Loucy (cell line): ENCODE measurements around the gene KCMF1.

ENCODE experiments used
- H2AFZ ChIP-seq: fragments of 200-600 bp; sonication (generic); 2 replicates; pipeline ENCODE4 v1.6.0; 2016; ENCODE audit warnings: antibody characterized with exemption, mild to moderate bottlenecking, low read length, moderate library complexity
- H3F3A ChIP-seq: fragments of 200-600 bp; 2 replicates; pipeline ENCODE4 v1.6.0; 2016; ENCODE audit warnings: antibody characterized with exemption, low read depth, mild to moderate bottlenecking
- H3K27me3 ChIP-seq: fragments of 200-600 bp; sonication (generic); 2 replicates; pipeline ENCODE4 v1.6.1; 2014; ENCODE audit warnings: low read length, mild to moderate bottlenecking; ENCODE audit not compliant: insufficient read depth, poor library complexity, severe bottlenecking
- H3K36me3 ChIP-seq: fragments of 200-600 bp; sonication (generic); 2 replicates; pipeline ENCODE4 v1.6.1; 2016; ENCODE audit warnings: low read length; ENCODE audit not compliant: insufficient read depth
- H3K4me1 ChIP-seq: fragments of 200-600 bp; sonication (generic); 2 replicates; pipeline ENCODE4 v1.5.1; 2014; ENCODE audit warnings: low read length, mild to moderate bottlenecking; ENCODE audit not compliant: insufficient read depth, poor library complexity, severe bottlenecking
- H3K4me2 ChIP-seq: fragments of 200-600 bp; sonication (generic); 2 replicates; pipeline ENCODE4 v1.6.0; 2014; ENCODE audit warnings: antibody characterized with exemption, low read length, low read depth, mild to moderate bottlenecking; ENCODE audit not compliant: poor library complexity, severe bottlenecking
- H3K4me3 ChIP-seq: fragments of 200-600 bp; sonication (generic); 2 replicates; pipeline ENCODE4 v1.5.1; 2014; ENCODE audit warnings: low read length, mild to moderate bottlenecking, mixed read lengths; ENCODE audit not compliant: poor library complexity, severe bottlenecking
- H3K79me2 ChIP-seq: fragments of 200-600 bp; sonication (generic); 2 replicates; pipeline ENCODE4 v1.6.1; 2014; ENCODE audit warnings: low read length; ENCODE audit not compliant: insufficient read depth
- H3K9ac ChIP-seq: fragments of 200-600 bp; sonication (generic); 2 replicates; pipeline ENCODE4 v1.6.0; 2014; ENCODE audit warnings: mild to moderate bottlenecking, low read depth, low read length, moderate library complexity; ENCODE audit not compliant: poor library complexity, severe bottlenecking
- H3K9me2 ChIP-seq: fragments of 200-600 bp; sonication (generic); replicated peaks from 2 replicates; pipeline ENCODE4 v1.6.1; 2016; ENCODE audit warnings: low read depth, low read length, mixed read lengths
- H3K9me3 ChIP-seq: fragments of 200-600 bp; sonication (generic); 2 replicates; pipeline ENCODE4 v1.6.1; 2014; ENCODE audit warnings: mild to moderate bottlenecking, antibody characterized with exemption, low read length, low read depth; ENCODE audit not compliant: insufficient read depth
- H4K20me1 ChIP-seq: fragments of 200-600 bp; sonication (generic); 2 replicates; pipeline ENCODE4 v1.6.0; 2014; ENCODE audit warnings: antibody characterized with exemption, low read length, mild to moderate bottlenecking; ENCODE audit not compliant: insufficient read depth, poor library complexity, severe bottlenecking
- EZH2phosphoT487 ChIP-seq: fragments of 200-600 bp; IDR thresholded peaks from 2 replicates; pipeline ENCODE4 v1.6.1; 2018; ENCODE audit warnings: antibody characterized with exemption, mild to moderate bottlenecking, moderate library complexity, borderline replicate concordance
- TF ChIP-seq, protein P1 (sequence below): fragments of 200-600 bp; sonication (generic); conservative IDR thresholded peaks from 2 replicates; pipeline ENCODE4 v1.5.1; 2014; ENCODE audit warnings: mild to moderate bottlenecking, antibody characterized with exemption, low read length

KCMF1 gene

DNA sequence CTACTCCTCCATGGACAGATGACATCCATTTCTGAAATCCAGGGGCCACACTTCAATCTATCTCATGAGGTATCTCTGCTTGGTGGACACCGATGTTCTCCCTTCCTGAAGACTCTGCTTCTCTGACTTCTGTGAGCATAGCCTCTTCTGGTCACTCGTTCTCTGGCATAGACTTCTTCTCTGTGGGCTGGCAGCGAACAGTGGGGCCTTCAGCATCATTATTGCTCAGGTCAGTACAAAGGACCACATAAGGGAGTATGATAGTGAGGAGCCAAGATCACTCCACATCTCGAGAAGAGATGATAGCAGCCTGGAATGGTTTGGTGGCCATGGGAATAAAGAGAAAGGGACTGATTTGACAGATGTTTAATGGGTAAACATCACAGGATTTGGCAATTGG, 8.0 kb upstream of the KCMF1 start:
- no peaks in the 10 kb centered on the region for H3K36me3 ChIP-seq
- H4K20me1 ChIP-seq = peaks cover 1% of the 10 kb centered on the region
- H3K4me2 ChIP-seq = no peak overlapping the region
- H3K9me2 ChIP-seq = no peaks in the 10 kb centered on the region
- H3F3A ChIP-seq = no peaks in the 10 kb centered on the region
- peaks cover 2% of the 10 kb centered on the region; the same call in 1 of the 2 replicates for H3K79me2 ChIP-seq
- no peak overlapping the region for H3K9ac ChIP-seq
- H3K4me3 ChIP-seq = no peak overlapping the region
- H3K9me3 ChIP-seq = no peaks in the 10 kb centered on the region
- H3K27me3 ChIP-seq = no peaks in the 10 kb centered on the region
- TF ChIP-seq, protein P1, sequence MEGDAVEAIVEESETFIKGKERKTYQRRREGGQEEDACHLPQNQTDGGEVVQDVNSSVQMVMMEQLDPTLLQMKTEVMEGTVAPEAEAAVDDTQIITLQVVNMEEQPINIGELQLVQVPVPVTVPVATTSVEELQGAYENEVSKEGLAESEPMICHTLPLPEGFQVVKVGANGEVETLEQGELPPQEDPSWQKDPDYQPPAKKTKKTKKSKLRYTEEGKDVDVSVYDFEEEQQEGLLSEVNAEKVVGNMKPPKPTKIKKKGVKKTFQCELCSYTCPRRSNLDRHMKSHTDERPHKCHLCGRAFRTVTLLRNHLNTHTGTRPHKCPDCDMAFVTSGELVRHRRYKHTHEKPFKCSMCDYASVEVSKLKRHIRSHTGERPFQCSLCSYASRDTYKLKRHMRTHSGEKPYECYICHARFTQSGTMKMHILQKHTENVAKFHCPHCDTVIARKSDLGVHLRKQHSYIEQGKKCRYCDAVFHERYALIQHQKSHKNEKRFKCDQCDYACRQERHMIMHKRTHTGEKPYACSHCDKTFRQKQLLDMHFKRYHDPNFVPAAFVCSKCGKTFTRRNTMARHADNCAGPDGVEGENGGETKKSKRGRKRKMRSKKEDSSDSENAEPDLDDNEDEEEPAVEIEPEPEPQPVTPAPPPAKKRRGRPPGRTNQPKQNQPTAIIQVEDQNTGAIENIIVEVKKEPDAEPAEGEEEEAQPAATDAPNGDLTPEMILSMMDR = no peak
- TF ChIP-seq EZH2phosphoT487 = no peak
- no peak overlapping the region for H2AFZ ChIP-seq
- no peaks in the 10 kb centered on the region for H3K4me1 ChIP-seq

DNA sequence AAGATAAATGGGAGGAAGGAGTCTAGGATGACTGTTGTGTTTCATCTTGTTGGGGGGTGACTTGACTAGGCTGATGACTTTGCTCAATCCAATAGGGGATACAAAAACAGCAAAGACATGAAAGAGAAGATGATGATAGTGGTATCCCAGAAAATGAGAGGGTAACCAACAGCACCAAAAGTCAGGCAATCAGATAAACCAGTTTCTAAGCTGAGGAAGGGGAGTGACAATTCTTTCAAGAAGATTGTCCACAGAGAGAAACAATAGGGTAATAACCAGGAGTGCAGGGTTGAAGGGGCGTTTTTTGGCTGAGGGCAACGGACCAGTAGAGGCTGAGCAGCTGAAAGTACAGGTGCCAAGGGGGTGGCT, 7.7 kb upstream of the KCMF1 start:
- TF ChIP-seq, protein P1 = no peak
- no peak for TF ChIP-seq EZH2phosphoT487
- Histone ChIP-seq H3K9me3 (no peaks in the 10 kb centered on the region), H3K9ac (no peak overlapping the region), H3K36me3 (no peaks in the 10 kb centered on the region), H3K4me1 (no peaks in the 10 kb centered on the region), H3K4me2 (no peak overlapping the region), H3F3A (no peaks in the 10 kb centered on the region), H4K20me1 (peaks cover 4% of the 10 kb centered on the region), H3K27me3 (no peaks in the 10 kb centered on the region), H3K9me2 (no peaks in the 10 kb centered on the region), H3K79me2 (peaks cover 6% of the 10 kb centered on the region; the same call in 1 of the 2 replicates), H2AFZ (no peak overlapping the region), H3K4me3 (no peak overlapping the region)

DNA sequence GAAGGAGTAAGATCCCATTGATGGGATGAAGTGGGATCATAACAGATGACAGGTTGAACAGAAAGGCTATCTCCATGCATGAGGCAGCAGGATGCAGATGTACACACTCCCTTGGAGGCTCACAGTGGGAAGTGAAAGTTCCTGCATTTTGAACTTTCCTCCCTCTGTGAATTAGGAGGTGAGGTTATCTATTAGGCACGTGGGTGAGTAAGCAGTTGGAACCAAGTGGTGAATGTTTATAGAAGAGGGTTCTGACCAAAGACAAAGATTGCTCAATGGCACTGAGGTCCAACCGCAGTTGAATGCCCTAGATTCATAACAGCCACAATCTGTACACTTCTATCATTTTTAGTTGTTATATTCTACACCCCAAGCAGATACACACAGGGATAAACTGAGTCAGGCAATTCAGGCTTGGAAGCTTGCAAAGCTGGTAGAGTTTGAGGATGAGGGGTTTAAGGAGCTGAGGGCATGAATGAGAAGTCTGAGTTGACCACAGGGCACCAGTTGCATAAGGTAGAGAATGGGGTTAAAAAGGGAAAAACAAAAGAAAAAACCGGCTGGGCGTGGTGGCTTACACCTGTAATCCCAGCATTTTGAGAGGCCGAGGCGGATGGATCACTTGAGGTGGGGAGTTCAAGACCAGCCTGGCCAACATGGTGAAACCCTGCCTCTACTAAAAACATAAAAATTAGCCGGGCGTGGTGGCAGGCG, 7.1 kb upstream of the KCMF1 start:
- Histone ChIP-seq H3K4me2 (no peak overlapping the region), H3K27me3 (no peaks in the 10 kb centered on the region), H3K4me1 (peaks cover 2% of the 10 kb centered on the region), H3K9me2 (no peaks in the 10 kb centered on the region), H3K36me3 (no peaks in the 10 kb centered on the region), H4K20me1 (peaks cover 6% of the 10 kb centered on the region), H3K9ac (no peak overlapping the region), H3K4me3 (no peak overlapping the region), H2AFZ (no peak overlapping the region), H3K9me3 (no peaks in the 10 kb centered on the region), H3K79me2 (peaks cover 12% of the 10 kb centered on the region), H3F3A (no peaks in the 10 kb centered on the region)
- no peak for TF ChIP-seq EZH2phosphoT487
- TF ChIP-seq, protein P1 = no peak
